Trophoblast cell (in vitro differentiated cells and primary cell): Measurements from ENCODE around the gene HOMER2. TPM values are rescaled to one million over a fixed set of nuclear protein-coding genes. Genes with fewer than 3 reads are reported as not detected.
"Not testable (repeated sequence)": the region's sequence is repeated elsewhere in the genome, so short reads cannot be mapped to it uniquely, and the experiment has no call there.

Source experiments
- DNase-seq, 2 donors: peaks; one replicate each; pipeline ENCODE4 v3.0.0-alpha.2; 2016
- H2AFZ ChIP-seq: 2 replicates; pipeline ENCODE4 v1.6.1; 2013; ENCODE audit warnings: low read length, moderate library complexity, mild to moderate bottlenecking; ENCODE audit not compliant: insufficient read depth, poor library complexity
- H2AK5ac ChIP-seq: 2 replicates; pipeline ENCODE4 v1.6.1; 2013; ENCODE audit warnings: mild to moderate bottlenecking, low read length
- H2BK120ac ChIP-seq: 2 replicates; pipeline ENCODE4 v1.6.1; 2013; ENCODE audit warnings: low read length, mild to moderate bottlenecking, moderate library complexity; ENCODE audit not compliant: insufficient read depth, poor library complexity
- H2BK12ac ChIP-seq: 2 replicates; pipeline ENCODE4 v1.6.1; 2013; ENCODE audit warnings: mild to moderate bottlenecking, low read length, moderate library complexity
- H2BK5ac ChIP-seq: 2 replicates; pipeline ENCODE4 v1.6.1; 2013; ENCODE audit warnings: low read length, low read depth, moderate library complexity, mild to moderate bottlenecking; ENCODE audit not compliant: poor library complexity
- H3K14ac ChIP-seq: 2 replicates; pipeline ENCODE4 v1.6.1; 2013; ENCODE audit warnings: mild to moderate bottlenecking, low read length
- H3K18ac ChIP-seq: 2 replicates; pipeline ENCODE4 v1.6.1; 2013; ENCODE audit warnings: mild to moderate bottlenecking, low read length
- H3K23ac ChIP-seq: 2 replicates; pipeline ENCODE4 v1.6.1; 2013; ENCODE audit warnings: low read length
- H3K27ac ChIP-seq: 2 replicates; pipeline ENCODE4 v1.5.1; 2013; ENCODE audit warnings: low read depth, mild to moderate bottlenecking, inconsistent platforms, low read length, moderate library complexity
- H3K27me3 ChIP-seq: 2 replicates; pipeline ENCODE4 v1.6.1; 2013; ENCODE audit warnings: inconsistent platforms, mild to moderate bottlenecking, low read length, moderate library complexity; ENCODE audit not compliant: insufficient read depth
- H3K36me3 ChIP-seq, 2 experiments: 1 replicate in 1 of 2; 2 replicates in 1 of 2; pipeline ENCODE4 v1.6.1; 2013; ENCODE audit warnings: low read length in 2 of 2, mild to moderate bottlenecking in 2 of 2, moderate library complexity in 1 of 2; ENCODE audit not compliant: insufficient read depth in 2 of 2, control insufficient read depth in 1 of 2
- H3K4ac ChIP-seq: 2 replicates; pipeline ENCODE4 v1.6.1; 2013; ENCODE audit warnings: low read depth, mild to moderate bottlenecking, low read length, moderate library complexity
- H3K4me1 ChIP-seq, 2 experiments: 1 replicate in 1 of 2; 2 replicates in 1 of 2; pipeline ENCODE4 v1.6.1; 2013; ENCODE audit warnings: low read length in 2 of 2, mild to moderate bottlenecking in 2 of 2, moderate library complexity in 1 of 2; ENCODE audit not compliant: insufficient read depth in 2 of 2, control insufficient read depth in 1 of 2
- H3K4me2 ChIP-seq: 2 replicates; pipeline ENCODE4 v1.6.1; 2013; ENCODE audit warnings: inconsistent platforms, mild to moderate bottlenecking, low read length, moderate library complexity
- H3K4me3 ChIP-seq: 2 replicates; pipeline ENCODE4 v1.5.1; 2013; ENCODE audit warnings: mild to moderate bottlenecking, low read depth, low read length, inconsistent platforms
- H3K79me1 ChIP-seq: one replicate; pipeline ENCODE4 v1.6.1; 2013; ENCODE audit warnings: low read length
- H3K79me2 ChIP-seq: 2 replicates; pipeline ENCODE4 v1.6.1; 2013; ENCODE audit warnings: low read length, mild to moderate bottlenecking; ENCODE audit not compliant: control insufficient read depth, insufficient read depth, poor library complexity
- H3K9ac ChIP-seq: 2 replicates; pipeline ENCODE4 v1.6.1; 2013; ENCODE audit warnings: mild to moderate bottlenecking, low read length
- H3K9me3 ChIP-seq: 2 replicates; pipeline ENCODE4 v1.6.1; 2013; ENCODE audit warnings: low read depth, mild to moderate bottlenecking, control low read depth, inconsistent platforms, low read length; ENCODE audit not compliant: insufficient read depth
- H4K12ac ChIP-seq: 2 replicates; pipeline ENCODE4 v1.6.1; 2013; ENCODE audit warnings: low read depth, mild to moderate bottlenecking, low read length, moderate library complexity
- H4K8ac ChIP-seq: 2 replicates; pipeline ENCODE4 v1.6.1; 2013; ENCODE audit warnings: low read depth, mild to moderate bottlenecking, low read length, moderate library complexity
- H4K91ac ChIP-seq: one replicate; pipeline ENCODE4 v1.6.1; 2013; ENCODE audit warnings: low read depth, mild to moderate bottlenecking, low read length, moderate library complexity
- WGBS: extraction: QIAGEN DNeasy Blood & Tissue Kit; methylation state at CpG from one replicate; pipeline ENCODE4 v1.1.7; 2013; ENCODE audit warnings: missing lambda C conversion rate; ENCODE audit not compliant: insufficient read length, insufficient coverage; ENCODE audit errors: extremely low coverage; 5-methylcytosine and 5-hydroxymethylcytosine counted together
- polyA plus RNA-seq: library from polyadenylated mRNA; stranded (reverse); fragments of 200-250 nt; gene quantifications from 2 replicates; pipeline ENCODE4 v1.2.3, GENCODE V29; 2013

Gene HOMER2
- 2.4 and 3.3 TPM in 2 replicates for polyA plus RNA-seq

- Histone ChIP-seq H3K23ac (no peak within 1 kb of the TSS), H3K36me3 (no peaks in the 10 kb centered on the region), H3K27me3 (peaks cover 27% of the 10 kb centered on the region), H2BK5ac (no peak within 1 kb of the TSS), H2BK120ac (no peak within 1 kb of the TSS), H3K9me3 (no peaks in the 10 kb centered on the region), H2BK12ac (no peak within 1 kb of the TSS), H4K91ac (no peak within 1 kb of the TSS), H4K8ac (no peak within 1 kb of the TSS), H3K79me1 (no peaks in the 10 kb centered on the region), H3K27ac (no peak within 1 kb of the TSS), H3K4ac (no peak within 1 kb of the TSS), H3K4me3 (peak within 1 kb of the TSS; percentile 68), H3K4me2 (peak within 1 kb of the TSS; percentile 78), H3K79me2 (no peaks in the 10 kb centered on the region), H3K4me1 (peaks cover 3% of the 10 kb centered on the region in 2 experiments), H3K18ac (no peak within 1 kb of the TSS), H2AFZ (no peak within 1 kb of the TSS), H3K14ac (no peak within 1 kb of the TSS), H4K12ac (no peak within 1 kb of the TSS), H2AK5ac (no peak within 1 kb of the TSS), H3K9ac (peak within 1 kb of the TSS; percentile 59)
- WGBS = no CpG with 5 or more reads among the region's 119 CpGs
- DNase-seq = no peak
Measured at GRCh38 chr15:82952158-82953081, at the start of gene HOMER2. TSS of gene HOMER2 (minus strand) at chr15:82952720. CDS start at chr15:82952535, 185 bp downstream.

- H3K9me3 ChIP-seq, H3K27ac ChIP-seq, H3K4me2 ChIP-seq, DNase-seq, H2BK120ac ChIP-seq, H3K4me1 ChIP-seq, H3K79me1 ChIP-seq, H3K79me2 ChIP-seq, H2BK5ac ChIP-seq, H3K36me3 ChIP-seq, H3K23ac ChIP-seq, H4K8ac ChIP-seq, H4K91ac ChIP-seq, H2AFZ ChIP-seq, H3K18ac ChIP-seq, H4K12ac ChIP-seq, H2BK12ac ChIP-seq, H3K4me3 ChIP-seq, H3K4ac ChIP-seq, H3K14ac ChIP-seq, H3K27me3 ChIP-seq, H2AK5ac ChIP-seq, H3K9ac ChIP-seq: not testable (repeated sequence)
- no CpG with 5 or more reads among the region's 3 CpGs for WGBS
Measured at GRCh38 chr15:83000672-83001031, 48.1 kb upstream of the HOMER2 start.

- Histone ChIP-seq H2AFZ (no peak overlapping the region), H3K4me3 (no peak overlapping the region), H2BK5ac (no peak overlapping the region), H3K18ac (no peak overlapping the region), H3K79me2 (no peaks in the 10 kb centered on the region), H3K27me3 (no peaks in the 10 kb centered on the region), H3K14ac (no peak overlapping the region), H3K36me3 (no peaks in the 10 kb centered on the region), H2BK12ac (no peak overlapping the region), H4K8ac (no peak overlapping the region), H2AK5ac (no peak overlapping the region), H3K9me3 (peaks cover 2% of the 10 kb centered on the region), H3K4me1 (no peaks in the 10 kb centered on the region), H3K4me2 (no peak overlapping the region), H3K9ac (no peak overlapping the region), H2BK120ac (no peak overlapping the region), H3K79me1 (no peaks in the 10 kb centered on the region), H4K12ac (no peak overlapping the region), H3K23ac (no peak overlapping the region), H4K91ac (no peak overlapping the region), H3K27ac (no peak overlapping the region), H3K4ac (no peak overlapping the region)
- peak; percentile 8 to 64 for DNase-seq
- WGBS = no CpG with 5 or more reads among the region's 6 CpGs
Measured at GRCh38 chr15:82999905-83000671, 47.6 kb upstream of the HOMER2 start.

- no peak overlapping the region for H2AK5ac ChIP-seq
- DNase-seq = no peak
- no peak overlapping the region for H3K4ac ChIP-seq
- H2BK120ac ChIP-seq = no peak overlapping the region
- H2BK5ac ChIP-seq = no peak overlapping the region
- no peak overlapping the region for H2AFZ ChIP-seq
- no peaks in the 10 kb centered on the region for H3K79me2 ChIP-seq
- H3K4me2 ChIP-seq = no peak overlapping the region
- H3K23ac ChIP-seq = no peak overlapping the region
- H3K4me3 ChIP-seq = no peak overlapping the region
- H3K79me1 ChIP-seq = no peaks in the 10 kb centered on the region
- no peak overlapping the region for H3K27ac ChIP-seq
- no peak overlapping the region for H3K14ac ChIP-seq
- H3K36me3 ChIP-seq = no peaks in the 10 kb centered on the region
- H3K18ac ChIP-seq = no peak overlapping the region
- no peaks in the 10 kb centered on the region for H3K4me1 ChIP-seq
- H3K27me3 ChIP-seq = no peaks in the 10 kb centered on the region
- no CpG with 5 or more reads among the region's 6 CpGs for WGBS
- H4K91ac ChIP-seq = no peak overlapping the region
- H3K9me3 ChIP-seq = peaks cover 2% of the 10 kb centered on the region
- no peak overlapping the region for H3K9ac ChIP-seq
- no peak overlapping the region for H4K12ac ChIP-seq
- no peak overlapping the region for H2BK12ac ChIP-seq
- H4K8ac ChIP-seq = no peak overlapping the region
Measured at GRCh38 chr15:82999426-82999825, 46.9 kb upstream of the HOMER2 start.
